ENCODE results near the gene NFIX.

DNA sequence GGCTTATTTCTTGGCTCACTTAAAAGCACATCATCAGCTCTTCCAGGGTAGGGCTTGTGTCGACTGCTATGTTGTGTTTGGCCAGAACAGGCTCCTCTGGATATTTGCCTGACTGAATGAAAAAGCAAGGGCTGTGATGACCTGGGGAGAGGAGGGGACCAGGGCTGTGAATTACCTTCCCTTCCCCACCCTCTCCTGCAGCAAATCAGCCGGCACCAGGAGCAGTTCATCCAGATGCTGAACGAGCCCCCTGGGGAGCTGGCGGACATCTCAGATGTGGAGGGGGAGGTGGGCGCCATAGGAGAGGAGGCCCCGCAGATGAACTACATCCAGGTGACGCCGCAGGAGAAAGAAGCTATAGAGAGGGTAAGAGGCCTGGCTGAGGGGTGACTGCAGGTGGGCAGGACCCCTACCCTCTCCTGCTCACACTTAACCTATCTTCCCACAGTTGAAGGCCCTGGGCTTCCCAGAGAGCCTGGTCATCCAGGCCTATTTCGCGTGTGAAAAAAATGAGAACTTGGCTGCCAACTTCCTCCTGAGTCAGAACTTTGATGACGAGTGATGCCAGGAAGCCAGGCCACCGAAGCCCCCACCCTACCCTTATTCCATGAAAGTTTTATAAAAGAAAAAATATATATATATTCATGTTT lies 42.7 kb upstream of the NFIX start:
- TF ChIP-seq, protein P1, sequence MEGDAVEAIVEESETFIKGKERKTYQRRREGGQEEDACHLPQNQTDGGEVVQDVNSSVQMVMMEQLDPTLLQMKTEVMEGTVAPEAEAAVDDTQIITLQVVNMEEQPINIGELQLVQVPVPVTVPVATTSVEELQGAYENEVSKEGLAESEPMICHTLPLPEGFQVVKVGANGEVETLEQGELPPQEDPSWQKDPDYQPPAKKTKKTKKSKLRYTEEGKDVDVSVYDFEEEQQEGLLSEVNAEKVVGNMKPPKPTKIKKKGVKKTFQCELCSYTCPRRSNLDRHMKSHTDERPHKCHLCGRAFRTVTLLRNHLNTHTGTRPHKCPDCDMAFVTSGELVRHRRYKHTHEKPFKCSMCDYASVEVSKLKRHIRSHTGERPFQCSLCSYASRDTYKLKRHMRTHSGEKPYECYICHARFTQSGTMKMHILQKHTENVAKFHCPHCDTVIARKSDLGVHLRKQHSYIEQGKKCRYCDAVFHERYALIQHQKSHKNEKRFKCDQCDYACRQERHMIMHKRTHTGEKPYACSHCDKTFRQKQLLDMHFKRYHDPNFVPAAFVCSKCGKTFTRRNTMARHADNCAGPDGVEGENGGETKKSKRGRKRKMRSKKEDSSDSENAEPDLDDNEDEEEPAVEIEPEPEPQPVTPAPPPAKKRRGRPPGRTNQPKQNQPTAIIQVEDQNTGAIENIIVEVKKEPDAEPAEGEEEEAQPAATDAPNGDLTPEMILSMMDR (IDR thresholded peaks at IDR 0.05), result no peak
- TF ChIP-seq EP300 (IDR thresholded peaks at IDR 0.05), result no peak
- TF ChIP-seq POLR2A (IDR thresholded peaks at IDR 0.05), result no peak

Measured in tibial nerve (tissue), 4 donors.